Adipose tissue (tissue), 3 donors: Measurements from ENCODE around the gene GNA12. TPM values are rescaled to one million over a fixed set of nuclear protein-coding genes. Genes with fewer than 3 reads are reported as not detected.
"Not testable (repeated sequence)": the region's sequence is repeated elsewhere in the genome, so short reads cannot be mapped to it uniquely, and the experiment has no call there.

Experiments
- H3K27ac ChIP-seq: one replicate; pipeline ENCODE4 v1.5.1; 2013; ENCODE audit warnings: low read depth, low read length
- WGBS, 3 donors: extraction: QIAGEN DNeasy Blood & Tissue Kit; methylation state at CpG; one replicate each; pipeline ENCODE4 v1.1.7; 2013; 5-methylcytosine and 5-hydroxymethylcytosine counted together
- polyA plus RNA-seq, 3 donors: library from polyadenylated mRNA; stranded (reverse); fragments of 200-250 nt; gene quantifications; one replicate each; pipeline ENCODE4 v1.2.3, GENCODE V29; 2013
- donor health status: healthy with polysubstance abuse.
- donor health status: Bipolar disorder and iron deficiency.
- donor health status: healthy.

GNA12 gene
- polyA plus RNA-seq, 3 donors = 14.8 to 42.6 (median 39.9) TPM

GRCh38 chr7:2729031-2729892 lies 114.8 kb downstream of the GNA12 start:
- no peak overlapping the region for H3K27ac ChIP-seq
- WGBS, 3 donors = 58 to 79% (median 75%) methylated on average over 37 of the region's 37 CpGs

- 53 to 77% (median 55%) methylated on average over 15 of the region's 15 CpGs for WGBS, 3 donors
- H3K27ac ChIP-seq = no peak overlapping the region
These were observed 115.6 kb downstream of the GNA12 start for GRCh38 chr7:2728316-2729030.

GRCh38 chr7:2727206-2727605 lies 116.9 kb downstream of the GNA12 start:
- H3K27ac ChIP-seq = not testable (repeated sequence)
- 79 to 89% (median 88%) methylated on average over 13 of the region's 13 CpGs for WGBS, 3 donors

- H3K27ac ChIP-seq = no peak overlapping the region
- WGBS, 3 donors = 88 to 92% (median 91%) methylated on average over 18 of the region's 18 CpGs
These were observed 117.6 kb downstream of the GNA12 start for GRCh38 chr7:2726316-2727018.

GRCh38 chr7:2725178-2726105 lies 118.7 kb downstream of the GNA12 start:
- 96 to 98% (median 96%) methylated on average over 34 of the region's 34 CpGs for WGBS, 3 donors
- H3K27ac ChIP-seq = no peak overlapping the region

- no peak overlapping the region for H3K27ac ChIP-seq
- WGBS, 3 donors = 91 to 95% (median 91%) methylated on average over 31 of the region's 31 CpGs
These were observed 119.5 kb downstream of the GNA12 start for GRCh38 chr7:2724453-2725177.

GRCh38 chr7:2724036-2724435 lies 120.1 kb downstream of the GNA12 start:
- 94 to 97% (median 96%) methylated on average over 15 of the region's 15 CpGs for WGBS, 3 donors
- H3K27ac ChIP-seq = not testable (repeated sequence)

GRCh38 chr7:2723138-2723850 lies 120.8 kb downstream of the GNA12 start:
- 87 to 88% (median 88%) methylated on average over 23 of the region's 23 CpGs for WGBS, 3 donors
- no peak overlapping the region for H3K27ac ChIP-seq

GRCh38 chr7:2722591-2722990 lies 121.5 kb downstream of the GNA12 start:
- WGBS, 3 donors = 95 to 96% (median 96%) methylated on average over 4 of the region's 4 CpGs
- H3K27ac ChIP-seq = no peak overlapping the region

GRCh38 chr7:2721842-2722241 lies 122.3 kb downstream of the GNA12 start:
- H3K27ac ChIP-seq = no peak overlapping the region
- WGBS, 3 donors = 93 to 96% (median 95%) methylated on average over 19 of the region's 19 CpGs

- H3K27ac ChIP-seq = no peak overlapping the region
- WGBS, 3 donors = 90 to 93% (median 92%) methylated on average over 16 of the region's 16 CpGs
These were observed 124.1 kb downstream of the GNA12 start for GRCh38 chr7:2720024-2720423.

GRCh38 chr7:2719007-2719406 lies 125.1 kb downstream of the GNA12 start:
- 63 to 72% (median 64%) methylated on average over 16 of the region's 16 CpGs for WGBS, 3 donors
- H3K27ac ChIP-seq = no peak overlapping the region

GRCh38 chr7:2718296-2718965 lies 125.7 kb downstream of the GNA12 start:
- H3K27ac ChIP-seq = no peak overlapping the region
- WGBS, 3 donors = 86 to 94% (median 87%) methylated on average over 34 of the region's 34 CpGs

- no peak overlapping the region for H3K27ac ChIP-seq
- 37 to 62% (median 42%) methylated on average over 47 of the region's 47 CpGs for WGBS, 3 donors
These were observed 126.5 kb downstream of the GNA12 start for GRCh38 chr7:2717293-2718261.

- WGBS, 3 donors = 68 to 81% (median 70%) methylated on average over 20 of the region's 20 CpGs
- no peak overlapping the region for H3K27ac ChIP-seq
These were observed 127.2 kb downstream of the GNA12 start for GRCh38 chr7:2716906-2717292.
